CD4-positive, alpha-beta T cell treated with Interferon alpha-2 for 1 hour (primary cell): Measurements from ENCODE around the gene POLR2M.

Experiments
- DNase-seq, 2 donors: peaks; one replicate each; pipeline ENCODE4 v3.0.0-alpha.2; 2020 to 2022

Gene POLR2M

DNA sequence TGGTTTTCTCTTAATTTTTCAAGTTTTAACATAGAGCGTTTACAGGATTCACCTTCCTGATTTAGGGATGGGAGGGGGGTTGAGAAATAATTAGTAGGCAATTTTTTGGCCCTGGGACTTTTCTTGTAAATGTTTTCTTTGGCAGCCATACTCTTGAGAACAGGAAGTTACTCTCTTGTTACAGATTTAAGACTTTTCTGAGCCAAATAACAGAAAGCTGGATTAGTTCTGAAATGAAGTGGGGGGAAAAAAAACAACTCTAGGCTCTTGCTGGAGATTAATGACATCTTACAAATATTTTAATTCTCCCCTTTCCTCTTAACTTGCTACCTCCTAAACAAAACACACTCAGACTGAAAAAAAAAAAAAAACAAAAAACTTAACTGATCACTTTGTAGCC lies 13.8 kb upstream of the POLR2M start:
- no peak for DNase-seq

DNA sequence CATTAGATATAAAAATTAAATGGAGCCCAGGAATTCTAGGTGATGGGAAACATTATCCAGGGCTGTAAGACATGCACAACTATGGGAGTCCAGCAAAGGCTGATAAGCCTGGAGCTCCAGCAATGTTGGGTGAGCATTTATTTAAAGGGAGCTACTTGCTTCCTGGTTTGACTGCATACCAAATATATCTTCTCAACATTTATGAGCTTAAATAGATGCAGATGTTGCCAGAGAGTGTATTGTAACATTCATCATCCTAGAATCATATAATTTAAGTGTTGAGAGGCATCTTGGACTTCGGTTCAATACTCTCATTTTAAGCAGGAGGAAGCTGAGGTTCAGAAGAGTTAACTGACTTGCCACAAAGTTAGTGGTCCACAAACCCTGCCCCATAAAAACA lies 12.2 kb upstream of the POLR2M start:
- DNase-seq, result no peak

DNA sequence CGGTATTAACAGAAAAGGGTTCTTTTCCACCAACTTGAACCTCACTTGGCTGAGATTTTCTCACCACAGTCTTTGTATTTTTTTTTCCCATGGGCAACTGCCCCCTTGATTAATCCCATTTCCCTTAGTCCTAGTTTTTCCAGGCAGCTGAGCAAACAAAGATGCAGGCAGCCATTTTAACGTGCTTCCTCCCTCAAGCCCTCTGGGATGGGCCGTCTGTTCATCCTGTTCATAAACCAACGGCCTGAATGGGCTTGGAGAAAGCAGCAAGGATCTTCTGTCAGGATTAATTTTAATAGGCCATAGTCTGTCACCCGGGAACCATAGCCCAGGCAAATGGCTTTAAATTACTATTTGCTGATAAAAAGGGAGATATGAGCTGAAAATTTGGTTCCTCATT lies 10.4 kb upstream of the POLR2M start:
- DNase-seq, result no peak

DNA sequence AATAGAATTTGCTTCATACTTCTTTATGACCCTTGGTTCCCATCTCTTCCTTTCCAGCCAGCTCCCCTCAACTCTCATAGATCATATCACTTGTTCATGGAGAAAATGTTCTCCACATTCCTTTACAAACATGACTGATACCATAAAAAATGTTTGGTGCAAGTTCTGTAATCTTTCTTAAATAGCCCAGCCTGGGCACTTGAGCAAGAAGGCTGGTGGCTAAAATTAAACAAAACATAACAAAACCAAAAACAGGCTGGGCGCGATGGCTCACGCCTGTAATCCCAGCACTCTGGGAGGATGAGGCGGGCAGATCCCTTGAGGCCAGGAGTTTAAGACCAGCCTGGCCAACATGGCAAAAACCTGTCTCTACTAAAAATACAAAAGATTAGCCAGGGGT lies 8.9 kb upstream of the POLR2M start:
- DNase-seq, result no peak

DNA sequence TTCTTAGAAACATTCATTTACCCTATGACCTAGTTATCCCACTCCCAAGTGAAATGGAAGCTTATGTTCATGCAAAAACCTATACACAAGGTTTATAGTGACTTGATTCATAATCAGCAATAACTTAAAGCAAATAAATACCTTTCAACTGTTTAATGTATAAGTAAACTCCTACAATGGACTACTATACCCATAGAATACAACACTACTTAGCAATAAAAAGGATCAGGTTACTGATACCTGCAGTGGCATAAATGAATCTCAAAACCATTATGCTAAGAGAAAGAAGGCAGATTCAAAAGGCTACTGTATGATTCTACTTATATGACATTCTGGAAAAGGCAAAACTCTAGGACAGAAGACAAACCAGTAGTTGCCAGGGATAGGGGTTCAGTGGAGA lies 8.3 kb upstream of the POLR2M start:
- DNase-seq, result no peak

DNA sequence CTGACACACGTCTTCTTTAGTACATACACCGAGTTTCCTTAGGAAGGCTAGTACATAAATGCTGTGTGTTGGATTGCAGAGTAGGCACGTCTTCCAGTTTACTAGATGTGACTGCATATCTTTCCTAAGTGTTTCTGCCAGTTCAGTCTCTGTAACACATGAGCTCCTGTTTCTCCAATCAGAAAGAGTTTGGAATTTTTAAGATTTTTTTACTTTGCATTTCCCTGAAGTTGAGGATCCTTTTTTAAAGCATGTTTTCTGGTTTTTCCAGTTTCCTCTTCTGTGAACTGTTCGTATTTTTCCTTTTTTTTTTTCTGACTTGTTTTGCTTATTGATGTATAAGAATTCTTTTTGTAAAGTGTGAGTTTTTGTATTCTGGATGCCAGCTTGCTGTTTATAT lies 7.5 kb upstream of the POLR2M start:
- no peak for DNase-seq

DNA sequence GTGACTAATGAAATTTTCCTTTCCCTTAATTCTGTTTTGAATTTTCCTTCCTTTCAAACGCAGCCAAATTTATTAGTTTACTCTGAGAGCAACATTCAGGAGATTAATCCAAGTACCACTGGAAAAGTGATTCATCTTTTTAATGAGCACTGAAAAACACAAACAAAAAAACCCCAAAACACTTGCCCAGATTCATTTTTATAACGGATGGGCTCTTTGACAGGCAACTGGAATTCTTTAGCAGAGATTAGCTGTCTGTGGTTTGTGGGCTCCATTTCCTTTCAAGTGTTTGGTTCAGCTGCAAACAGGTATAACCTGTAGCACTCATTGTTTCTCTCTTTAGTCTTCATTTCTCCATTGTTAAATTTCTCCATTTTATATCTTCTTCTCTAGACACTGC lies 3.1 kb upstream of the POLR2M start:
- peak in 1 of 2 donors; percentile 46 for DNase-seq

DNA sequence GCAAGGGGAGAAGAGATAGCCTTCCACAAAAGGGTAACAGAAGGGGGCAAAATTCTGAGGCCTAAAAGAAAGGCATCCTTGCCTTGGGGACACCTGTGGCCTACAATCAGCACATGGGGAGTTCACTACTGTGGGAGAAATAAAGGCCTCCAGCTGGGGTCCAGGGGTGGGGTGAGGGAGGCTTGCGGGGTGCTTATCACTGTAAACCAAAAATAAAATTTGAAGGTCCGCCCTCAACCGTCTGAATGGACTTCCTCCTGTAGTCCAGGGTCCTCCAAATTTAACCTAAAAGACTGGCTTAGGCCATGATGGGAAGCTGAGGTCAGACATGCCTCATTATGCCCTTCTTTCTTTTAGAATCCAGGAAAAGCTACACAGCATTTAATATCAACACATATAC lies 2.1 kb upstream of the POLR2M start:
- no peak for DNase-seq

DNA sequence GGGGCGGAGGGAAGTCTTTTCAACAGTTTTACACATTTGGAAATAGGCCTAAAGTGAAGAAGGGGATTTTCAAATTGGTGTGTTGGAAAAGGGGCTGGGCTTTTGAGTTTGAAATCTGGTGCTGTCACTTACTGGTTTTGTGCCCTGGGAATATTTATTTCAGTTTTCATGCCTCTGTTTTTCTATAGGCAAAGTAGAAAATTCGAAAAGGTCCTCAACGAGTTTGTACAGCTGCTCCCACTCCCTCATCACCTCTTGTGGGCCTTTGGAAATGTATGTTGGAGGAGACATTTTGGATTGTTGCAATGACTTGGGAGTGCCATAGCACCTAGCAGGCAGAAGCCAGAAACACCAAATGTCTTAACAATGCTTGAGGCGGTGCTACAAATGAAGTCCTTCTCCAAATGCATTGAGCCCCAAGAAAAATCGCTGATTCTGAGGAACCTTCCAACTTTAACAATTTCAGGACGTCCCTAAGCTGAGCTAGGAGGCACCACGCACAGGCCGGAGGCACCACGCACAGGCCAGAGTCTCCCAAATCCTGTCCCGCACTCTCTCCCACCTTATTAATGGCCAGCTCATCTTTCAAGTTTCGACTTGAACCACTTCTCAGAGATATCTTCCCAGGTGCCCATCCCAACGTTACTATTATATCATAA lies 639 bp upstream of the POLR2M start:
- no peak for DNase-seq

DNA sequence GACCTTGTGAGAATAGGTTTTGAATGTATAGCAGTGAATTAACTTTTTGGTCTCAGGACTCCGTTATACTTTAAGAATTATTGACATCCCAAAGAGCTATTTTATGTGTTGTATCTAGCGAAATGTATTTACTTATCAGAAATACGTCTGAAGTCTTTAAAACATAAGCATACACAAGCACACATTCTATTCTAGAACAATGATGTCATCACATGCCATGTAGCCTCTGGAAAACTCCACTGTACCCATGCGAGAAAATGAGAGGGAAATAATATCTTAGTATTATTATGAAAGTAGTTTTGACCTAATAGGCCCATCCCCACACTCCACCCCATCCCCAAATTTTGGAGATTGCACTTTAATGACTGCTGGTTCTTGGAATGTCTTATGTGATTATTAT lies 1.5 kb downstream of the POLR2M start:
- DNase-seq, result no peak

DNA sequence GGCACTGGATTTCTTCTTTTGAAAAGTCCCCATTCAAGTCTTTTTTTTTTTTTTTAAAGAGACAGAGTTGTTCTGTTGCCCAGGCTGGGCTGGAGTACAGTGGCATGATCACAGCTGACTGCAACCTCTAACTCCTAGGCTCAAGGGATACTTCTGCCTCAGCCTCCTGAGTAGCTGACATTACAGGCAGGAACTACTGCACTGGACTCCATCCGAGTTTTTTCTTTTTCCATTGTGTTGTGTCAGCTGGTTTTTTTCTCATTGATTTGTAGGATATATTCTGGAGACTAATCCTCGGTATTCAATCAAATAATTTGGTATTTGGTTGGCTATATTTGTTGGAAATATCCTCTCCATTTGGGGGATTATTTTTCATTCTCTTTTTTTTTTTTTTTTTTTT lies 11.8 kb downstream of the POLR2M start:
- DNase-seq, result no peak

DNA sequence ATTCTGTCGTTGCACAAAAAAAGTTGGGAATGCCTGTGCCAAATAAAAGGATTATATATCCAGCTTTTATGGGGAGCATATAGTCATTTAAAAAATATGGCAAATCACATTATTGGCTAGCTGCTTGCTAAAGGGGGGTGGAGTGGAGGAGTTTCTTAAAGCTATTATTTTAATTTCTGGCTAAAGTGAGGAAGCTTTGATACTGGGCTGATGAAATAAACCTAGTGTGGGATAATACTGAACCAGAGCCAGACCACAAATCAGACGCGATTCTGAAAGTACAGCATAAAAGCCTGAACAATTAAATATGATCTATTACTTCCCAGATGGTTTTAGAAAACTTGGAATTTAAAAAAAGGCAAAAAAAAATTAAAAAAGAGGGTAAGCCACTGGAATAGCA lies 14.4 kb downstream of the POLR2M start:
- DNase-seq, result no peak

DNA sequence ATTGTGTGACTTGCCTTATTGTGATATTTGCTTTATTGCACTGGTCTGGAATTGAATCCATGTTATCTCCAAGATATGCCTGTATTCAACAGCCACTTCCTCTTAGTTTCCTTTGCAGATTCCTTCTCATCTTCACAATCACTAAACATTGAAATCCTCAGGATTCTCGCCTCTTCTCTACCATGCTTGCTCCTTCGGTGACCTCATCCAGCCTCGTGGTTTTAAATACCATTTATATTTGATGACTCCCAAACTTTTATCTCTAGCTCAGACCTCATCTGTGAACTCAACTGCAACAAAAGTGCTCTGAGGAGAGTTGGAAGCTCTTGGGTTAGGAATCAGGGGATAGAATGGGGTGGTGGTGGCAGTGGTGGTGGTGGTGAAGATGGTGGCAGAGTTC lies 19.9 kb downstream of the POLR2M start:
- no peak for DNase-seq

DNA sequence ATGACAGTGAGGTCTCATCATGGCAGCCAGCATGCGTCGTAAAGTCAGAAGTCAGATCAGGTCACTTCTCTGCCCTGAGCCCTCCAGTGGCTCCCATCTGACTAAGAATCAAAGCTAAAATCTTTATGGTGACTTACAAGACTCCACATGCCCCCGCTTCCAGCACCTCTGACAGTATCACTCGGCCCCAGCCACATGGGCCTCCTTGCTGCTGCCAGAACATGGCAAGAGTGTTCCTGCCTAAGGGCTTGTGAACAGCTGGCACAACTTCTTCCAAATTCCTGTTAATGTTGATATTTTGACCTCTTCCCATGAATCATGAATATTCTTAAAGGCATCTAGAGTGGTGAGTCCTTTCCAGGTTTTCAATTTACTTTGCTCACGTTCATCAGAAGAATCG lies 20.5 kb downstream of the POLR2M start:
- DNase-seq, result no peak

DNA sequence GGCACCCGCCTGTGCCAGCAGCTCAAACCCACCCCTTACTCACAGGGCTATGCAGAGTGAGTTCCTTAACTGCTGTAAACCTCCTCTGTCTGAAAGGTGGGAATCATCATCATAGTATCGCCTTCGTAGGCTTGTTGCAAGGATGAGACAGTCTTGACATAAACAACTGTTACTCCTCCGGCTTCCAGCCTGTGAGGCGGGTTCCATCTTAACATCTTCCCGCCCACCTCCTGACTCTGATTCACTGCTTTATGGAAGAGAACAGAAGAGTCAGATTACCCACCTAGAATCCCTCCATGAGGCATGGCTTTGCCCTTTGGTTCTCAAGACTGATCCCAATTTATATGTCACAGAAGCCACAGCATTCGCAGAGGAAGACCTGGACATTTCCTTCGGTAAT lies 21.9 kb downstream of the POLR2M start:
- DNase-seq, result no peak

DNA sequence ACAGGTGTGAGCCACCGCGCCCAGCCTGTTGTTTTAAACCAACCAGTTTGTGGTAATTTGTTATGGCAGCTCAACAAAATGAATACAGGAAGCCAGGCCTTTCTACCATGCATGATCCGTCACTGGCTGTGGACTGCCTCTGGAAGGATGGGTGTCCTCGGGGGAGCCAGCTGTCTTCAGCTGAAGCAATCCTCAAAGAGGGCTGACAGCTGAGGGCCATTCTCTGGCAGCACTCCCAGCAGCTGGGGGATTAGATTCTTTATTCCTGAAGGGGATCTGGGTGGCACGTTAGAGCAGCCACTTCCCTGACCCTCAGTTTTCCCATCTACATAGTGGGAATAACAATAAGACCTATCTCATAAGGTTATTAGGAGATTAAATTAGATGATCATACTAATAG lies 24.4 kb downstream of the POLR2M start:
- no peak for DNase-seq

DNA sequence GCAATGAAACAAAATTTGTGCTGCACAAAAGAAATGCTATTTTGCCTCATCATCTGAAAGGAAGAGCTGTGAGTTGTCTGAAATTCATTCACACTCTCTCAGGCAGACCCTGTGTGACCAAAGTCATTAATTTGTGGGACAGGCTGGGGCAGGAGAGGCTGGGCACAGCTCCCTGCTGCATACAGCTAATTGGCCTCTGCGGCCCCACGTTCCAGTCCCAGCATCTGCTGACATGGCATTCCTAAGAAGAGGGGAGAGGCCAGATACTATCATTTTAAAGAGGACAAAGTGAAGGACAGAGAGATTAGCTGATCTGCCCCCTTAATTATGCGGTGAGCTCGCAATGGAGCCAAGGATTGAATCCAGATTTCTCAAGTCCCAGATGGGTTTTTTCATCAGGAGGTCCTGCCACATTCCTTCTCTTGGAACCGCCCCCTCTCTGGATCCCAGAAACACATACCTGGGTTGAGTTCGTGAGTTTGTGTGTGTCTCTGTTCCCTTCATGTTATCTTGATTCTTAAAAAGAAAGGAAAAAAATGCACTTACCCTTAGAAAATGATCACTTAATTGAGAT lies 25.1 kb downstream of the POLR2M start:
- no peak for DNase-seq

DNA sequence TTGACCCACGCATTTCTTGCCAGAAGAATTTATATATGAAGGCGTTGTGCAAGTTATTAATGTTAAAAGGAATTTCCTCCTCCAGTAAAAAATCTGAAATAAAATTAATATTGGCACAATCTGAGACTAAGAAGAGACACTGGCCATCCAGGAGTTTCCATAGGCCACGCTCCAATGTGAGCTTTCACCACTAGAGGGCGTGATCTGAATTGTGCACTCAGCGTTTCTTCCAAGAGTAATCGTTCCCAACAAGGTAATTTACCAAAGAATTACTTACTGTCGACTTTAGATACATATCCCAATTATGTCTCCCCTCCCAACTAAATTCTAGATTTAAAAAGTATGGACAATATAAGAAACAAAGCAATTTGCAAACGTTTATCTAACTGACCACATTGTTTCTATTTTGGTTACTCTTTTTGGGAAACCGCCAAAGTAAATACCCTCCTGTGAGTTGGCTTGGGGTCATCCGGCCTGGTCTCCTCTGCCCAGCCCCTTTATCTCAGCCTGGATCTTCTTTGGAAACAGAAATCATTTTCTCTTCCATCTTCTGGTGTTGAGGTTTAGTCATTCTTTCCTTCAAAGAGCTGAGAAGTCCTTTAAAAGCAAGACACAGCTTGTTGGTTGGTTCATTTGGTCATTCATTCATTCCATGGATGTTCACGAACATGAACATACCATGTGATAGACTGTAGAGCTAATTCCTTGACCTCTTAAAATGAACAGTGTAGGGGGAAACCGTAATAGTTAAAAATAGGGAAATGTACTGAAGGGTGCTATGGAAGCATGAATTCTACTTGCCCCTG lies 26.2 kb downstream of the POLR2M start:
- peak in 1 of 2 donors; percentile 52 for DNase-seq

DNA sequence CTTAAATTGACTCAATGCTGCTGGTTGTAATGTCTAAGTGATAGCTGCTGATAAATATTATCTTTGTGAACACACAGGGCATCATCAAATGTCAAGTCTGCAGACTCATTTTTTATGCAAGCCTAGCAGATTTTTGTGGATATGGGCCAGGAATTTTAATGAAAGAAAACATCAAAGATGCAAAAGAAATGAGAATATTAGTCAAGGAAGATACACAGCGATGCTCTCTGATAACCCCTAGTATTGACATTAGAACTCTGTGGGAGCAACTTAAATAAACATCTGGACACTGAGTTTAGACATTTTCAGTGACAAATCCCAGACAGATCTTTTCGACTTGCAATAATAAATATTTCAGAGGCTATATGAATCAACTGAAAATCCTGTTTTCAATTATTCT lies 28.3 kb downstream of the POLR2M start:
- no peak for DNase-seq

DNA sequence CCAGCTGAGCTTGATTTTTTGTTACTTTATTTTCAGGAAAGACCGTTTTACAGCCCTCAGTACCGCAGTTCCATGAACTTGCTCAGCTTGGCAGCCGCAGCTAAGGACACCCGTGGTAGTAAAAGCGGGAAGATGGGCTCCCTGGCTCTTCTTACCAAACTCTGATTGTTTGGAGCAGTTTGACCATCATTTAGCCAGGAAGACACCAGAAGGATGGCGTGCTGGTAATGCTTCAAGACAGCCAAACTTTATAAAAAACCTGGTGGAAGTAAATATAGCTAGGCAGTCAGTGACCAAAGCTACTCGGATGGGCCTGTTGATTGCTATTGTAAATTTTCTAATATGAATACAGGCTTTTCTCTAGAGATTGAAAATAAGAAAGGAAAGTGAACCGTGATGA lies 28.9 kb downstream of the POLR2M start:
- DNase-seq, result no peak

DNA sequence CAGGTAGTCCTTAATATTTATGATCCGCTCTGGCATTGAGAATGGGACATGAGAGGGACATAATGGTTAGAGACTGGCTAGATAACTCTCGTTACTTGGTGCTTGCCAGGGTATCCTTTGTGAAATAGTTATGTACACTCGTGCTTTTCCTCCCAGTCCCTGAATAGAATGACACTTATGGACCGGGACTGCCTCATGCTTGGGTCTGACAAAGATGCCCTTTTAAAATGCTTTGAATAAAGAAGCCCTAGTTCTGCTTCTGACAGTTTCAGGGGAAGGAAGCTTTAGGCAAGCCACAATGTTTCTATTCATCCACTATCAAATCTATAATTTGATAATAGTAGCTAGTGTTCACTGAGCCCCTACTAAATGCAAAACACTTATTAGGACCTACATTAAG lies 29.4 kb downstream of the POLR2M start:
- no peak for DNase-seq

DNA sequence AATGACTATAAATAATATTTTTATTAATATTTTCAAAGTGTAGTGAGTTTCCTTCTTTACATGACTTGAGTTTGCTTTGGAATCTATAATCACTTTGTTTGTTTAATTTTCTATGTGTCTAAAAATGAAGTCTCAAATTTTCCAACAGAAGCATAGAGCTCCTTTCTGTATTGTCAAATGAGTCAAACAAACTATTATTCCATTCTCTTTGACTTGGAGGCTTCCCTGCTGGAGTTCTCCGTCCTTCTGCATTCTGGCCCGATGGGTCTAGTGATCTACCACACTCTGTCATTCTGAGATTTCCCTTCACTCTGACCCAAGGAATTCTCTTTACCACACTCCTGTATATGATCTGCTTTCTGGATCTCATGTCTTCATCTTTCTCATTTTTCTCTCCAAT lies 30.1 kb downstream of the POLR2M start:
- no peak for DNase-seq

DNA sequence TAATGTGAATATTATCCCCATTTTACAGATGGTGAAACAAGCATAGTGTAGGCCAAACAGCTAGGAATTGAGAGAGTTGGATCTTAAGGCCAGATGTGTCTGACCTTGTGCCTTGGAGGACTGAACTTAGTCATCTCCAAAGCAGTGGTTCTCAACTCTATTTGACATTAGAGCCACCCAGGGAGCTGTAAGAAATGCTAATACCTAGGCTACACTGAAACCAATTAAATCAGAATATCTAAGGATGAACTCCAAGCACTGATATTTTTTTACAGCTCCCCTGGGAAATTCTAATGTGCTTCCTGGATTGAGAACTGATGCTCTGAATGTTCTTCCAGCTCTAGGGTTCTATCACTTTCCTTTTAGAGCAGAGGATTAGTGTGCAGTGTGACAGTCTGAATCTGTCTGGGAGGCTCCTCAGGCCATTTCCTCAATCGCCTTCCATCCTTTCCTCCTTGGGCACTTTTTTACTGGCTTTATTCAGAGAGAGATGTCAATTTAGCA lies 32.3 kb downstream of the POLR2M start:
- no peak for DNase-seq

DNA sequence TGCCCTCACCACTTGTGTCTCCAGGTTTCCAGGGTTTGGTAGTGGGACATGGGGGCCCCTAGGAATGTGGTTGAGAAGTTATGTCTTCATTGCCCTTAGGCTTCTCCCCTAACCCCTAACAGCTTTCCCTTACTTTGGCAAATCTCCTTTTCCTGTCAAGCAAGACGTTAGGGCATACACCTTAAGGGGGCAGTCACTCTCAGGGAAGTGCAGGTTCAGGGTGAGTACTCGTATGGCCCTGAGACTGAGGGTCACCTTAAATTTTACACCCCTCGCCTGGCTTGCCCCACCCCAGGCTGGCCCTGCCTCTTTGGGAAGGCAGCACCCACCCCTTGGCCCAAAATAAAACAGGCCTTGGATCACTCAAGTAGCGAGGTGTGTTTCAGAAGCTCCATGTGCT lies 33.5 kb downstream of the POLR2M start:
- no peak for DNase-seq
